DMS53 treated with DMSO at 0.1 percent for 48 hours (cell line): ENCODE results near the gene NUP88.

ENCODE experiments used
- DNase-seq: peaks from one replicate; lab custom pipeline; 2025; ENCODE audit not compliant: unreplicated experiment; lab: John Stamatoyannopoulos, UW

NUP88 gene

DNA sequence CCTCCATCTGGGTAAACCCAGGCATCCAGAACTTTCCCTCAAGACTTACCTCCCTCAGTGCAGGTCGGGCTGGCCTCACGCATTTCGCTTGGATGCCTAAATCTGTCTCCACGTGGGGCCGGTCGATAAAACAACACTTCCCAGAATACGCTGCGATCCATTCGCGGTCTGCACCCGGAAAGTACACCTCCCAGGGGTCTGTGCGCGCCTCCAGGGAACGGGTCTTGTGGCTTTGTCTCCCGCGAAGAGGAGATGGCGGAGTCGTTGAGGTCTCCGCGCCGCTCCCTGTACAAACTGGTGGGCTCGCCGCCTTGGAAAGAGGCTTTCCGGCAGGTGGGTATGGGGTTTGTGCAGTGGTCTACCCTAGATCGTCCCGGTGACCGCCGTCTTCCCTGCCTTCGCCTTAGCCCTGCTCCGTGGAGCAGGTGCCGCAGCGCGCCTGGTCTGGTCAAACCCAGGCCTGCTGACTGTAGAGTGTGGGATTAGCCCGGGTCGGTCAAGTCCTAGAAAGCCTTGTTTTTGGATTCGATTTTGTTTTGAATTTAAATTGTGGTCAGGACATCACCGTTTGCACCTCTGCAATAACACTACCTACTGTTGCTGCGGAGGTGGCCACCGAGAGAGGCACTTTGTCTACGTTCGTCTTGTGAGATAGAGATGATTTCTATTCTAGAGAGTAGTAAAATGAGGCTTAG lies 644 bp upstream of the NUP88 start, which contains the start of gene RPAIN:
Gene RPAIN, plus strand, starts transcription at position 224 of the 695 bp plus-strand sequence. Its CDS starts 29 bp downstream, at position 253.
- no peak for DNase-seq

- peak; percentile 27 for DNase-seq
These were observed 555 bp downstream of the NUP88 start for GRCh38 chr17:5418858-5419355.

GRCh38 chr17:5416901-5417300 lies 2.6 kb downstream of the NUP88 start:
- no peak for DNase-seq

GRCh38 chr17:5413682-5414081 lies 5.8 kb downstream of the NUP88 start:
- no peak for DNase-seq

- no peak for DNase-seq
These were observed 8.7 kb downstream of the NUP88 start for GRCh38 chr17:5410594-5411272.

DNA sequence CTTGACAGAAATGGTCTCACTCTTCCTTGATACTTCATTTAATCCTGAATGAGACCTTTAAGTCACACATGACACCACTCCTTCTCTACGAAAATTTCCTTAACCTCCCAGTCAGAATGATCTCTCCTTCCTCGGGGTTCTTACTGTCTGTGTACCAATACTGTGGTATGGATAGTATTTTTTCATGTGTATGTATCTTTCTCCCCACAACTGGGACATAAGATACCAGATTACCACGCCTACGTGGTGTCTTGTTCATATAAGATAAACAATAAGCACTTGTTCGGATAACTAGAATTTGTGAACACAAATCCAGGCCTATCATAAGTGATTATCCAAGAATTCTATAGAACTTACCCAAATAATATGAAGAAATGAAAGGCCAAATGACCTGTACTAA lies 11.3 kb downstream of the NUP88 start:
- no peak for DNase-seq

DNA sequence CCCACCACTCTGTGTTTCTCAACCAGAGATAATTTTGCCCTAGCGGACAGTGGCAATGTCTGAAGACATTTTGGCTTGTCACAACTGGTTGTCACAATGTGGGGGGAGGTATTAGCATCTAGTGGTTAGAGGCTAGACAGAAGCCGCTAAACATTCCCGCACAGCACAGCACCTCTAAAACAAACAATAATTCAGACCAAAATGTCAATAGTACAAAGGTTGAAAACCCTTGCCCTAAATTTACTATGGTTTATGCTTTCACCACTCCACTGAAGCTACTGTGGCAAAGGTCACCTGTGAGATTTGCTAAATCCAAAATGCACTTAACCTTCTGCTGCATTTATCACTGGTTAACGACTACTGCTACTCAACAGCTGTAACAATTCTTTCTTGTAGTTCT lies 14.1 kb downstream of the NUP88 start:
- DNase-seq: no peak

DNA sequence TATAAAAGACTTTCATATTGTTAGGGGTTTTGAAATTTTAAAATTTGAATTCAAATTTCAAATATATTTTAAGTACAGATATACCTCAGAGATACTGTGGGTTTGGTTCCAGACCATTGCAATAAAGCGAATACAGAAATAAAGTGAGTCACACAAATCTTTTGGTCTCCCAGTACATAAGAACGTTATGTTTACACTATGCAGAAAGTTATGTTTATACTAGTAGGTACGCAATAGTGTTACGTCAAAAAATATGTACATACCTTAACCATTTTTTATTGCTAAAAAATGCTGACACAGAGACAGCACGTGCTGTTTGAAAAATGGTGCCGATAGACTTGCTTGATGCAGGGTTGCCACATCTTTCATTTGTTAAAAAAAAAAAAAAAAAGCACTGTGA lies 19.7 kb downstream of the NUP88 start:
- no peak for DNase-seq

DNA sequence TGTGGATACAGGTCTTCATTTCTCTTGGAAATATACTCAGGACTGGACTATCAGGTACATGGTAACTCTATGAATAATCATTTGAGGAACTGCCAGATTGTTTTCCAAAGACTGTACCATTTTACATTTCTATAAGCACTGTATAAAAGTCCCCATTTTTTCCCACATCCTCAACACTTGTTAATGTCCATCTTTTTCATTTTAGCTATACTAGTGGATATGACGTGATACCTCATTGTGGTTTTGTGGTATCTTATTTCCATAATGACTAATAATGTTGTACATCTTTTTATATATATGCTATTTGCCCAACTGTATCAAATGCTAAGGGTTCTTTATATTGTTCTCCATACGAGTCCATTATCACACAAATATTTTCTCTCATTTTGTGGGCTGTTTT lies 22.9 kb downstream of the NUP88 start:
- no peak for DNase-seq

GRCh38 chr17:5391678-5392077 lies 27.8 kb downstream of the NUP88 start:
- no peak for DNase-seq

DNA sequence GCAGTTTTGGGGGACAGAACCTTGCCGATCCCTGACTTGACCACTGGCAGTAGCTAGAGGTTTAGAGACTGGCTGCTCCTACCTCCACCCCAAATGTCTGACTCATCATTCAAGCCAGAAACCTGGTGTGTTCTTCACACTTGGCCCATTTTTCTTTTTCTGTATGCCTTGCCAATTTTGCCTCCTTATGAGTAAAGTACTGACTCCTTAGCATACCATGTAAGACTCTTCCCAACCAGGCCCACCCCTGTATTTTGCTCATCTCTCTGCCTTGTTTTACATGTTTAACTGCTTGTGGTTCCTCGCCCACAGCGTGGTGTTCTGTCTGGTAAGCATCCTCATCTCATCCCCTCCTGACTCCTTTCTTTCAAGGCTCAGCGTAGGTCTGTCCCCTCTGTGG lies 37.9 kb downstream of the NUP88 start:
- no peak for DNase-seq

GRCh38 chr17:5380491-5381135 lies 38.8 kb downstream of the NUP88 start:
- no peak for DNase-seq

- DNase-seq: no peak
These were observed 39.9 kb downstream of the NUP88 start for GRCh38 chr17:5379351-5380107.

- no peak for DNase-seq
These were observed 40.8 kb downstream of the NUP88 start for GRCh38 chr17:5378566-5379207.

DNA sequence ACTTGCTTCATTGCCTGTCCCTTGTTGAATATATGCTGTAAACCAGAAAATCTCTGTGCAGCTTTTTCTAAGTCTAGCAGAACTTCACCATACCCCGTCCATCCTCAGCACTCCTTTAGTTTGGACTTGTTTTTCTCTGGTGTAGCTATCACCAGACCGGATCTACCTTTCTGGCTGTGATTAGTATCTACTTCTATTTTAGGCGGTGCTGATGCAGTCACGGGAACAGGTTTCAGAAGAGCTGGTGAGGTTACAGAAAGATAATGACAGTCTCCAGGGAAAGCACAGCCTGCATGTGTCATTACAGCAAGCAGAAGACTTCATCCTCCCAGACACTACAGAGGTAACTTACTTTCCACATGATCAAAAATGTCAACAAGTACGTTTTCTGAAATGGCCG lies 46.4 kb downstream of the NUP88 start:
- no peak for DNase-seq

GRCh38 chr17:5370411-5370810 lies 49.1 kb downstream of the NUP88 start:
- DNase-seq: no peak

- DNase-seq: no peak
These were observed 53.6 kb downstream of the NUP88 start for GRCh38 chr17:5365831-5366230.

DNA sequence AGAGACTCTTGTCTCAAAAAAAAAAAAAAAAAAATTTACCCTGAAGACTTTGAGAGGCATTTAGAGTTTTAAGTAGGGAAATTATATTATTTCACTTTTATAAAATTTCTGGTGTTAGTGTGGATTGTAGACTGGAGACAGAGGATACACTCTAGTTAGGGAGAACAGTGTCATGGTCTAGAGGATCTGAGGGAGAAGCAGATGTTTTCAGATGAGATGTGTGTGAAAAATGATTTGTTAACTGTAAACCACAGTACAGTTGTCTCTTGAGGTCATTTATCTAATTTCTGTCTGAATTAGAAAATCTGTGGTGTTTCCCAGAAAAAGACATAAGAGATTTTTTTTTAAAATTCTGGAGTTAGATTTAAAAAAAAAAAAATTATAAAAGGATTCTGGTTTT lies 54.8 kb downstream of the NUP88 start:
- DNase-seq: no peak

DNA sequence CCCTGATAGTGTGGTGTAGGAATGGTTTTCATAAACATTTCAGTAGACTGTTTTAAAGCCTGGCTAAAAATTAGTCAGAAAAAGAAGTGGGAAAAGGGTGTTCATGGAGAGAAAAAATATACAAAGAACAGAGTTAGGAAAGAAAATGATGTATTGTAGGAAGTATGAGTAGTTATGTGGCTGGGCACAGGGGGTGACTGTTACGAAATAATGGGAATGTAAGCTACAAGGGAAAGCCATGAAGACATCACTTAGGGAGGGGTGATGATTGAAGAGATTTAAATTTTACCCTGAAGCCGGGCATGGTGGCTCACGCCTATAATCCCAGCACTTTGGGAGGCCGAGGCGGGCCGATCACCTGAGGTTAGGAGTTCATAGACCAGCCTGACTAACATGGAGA lies 55.3 kb downstream of the NUP88 start:
- DNase-seq: no peak

DNA sequence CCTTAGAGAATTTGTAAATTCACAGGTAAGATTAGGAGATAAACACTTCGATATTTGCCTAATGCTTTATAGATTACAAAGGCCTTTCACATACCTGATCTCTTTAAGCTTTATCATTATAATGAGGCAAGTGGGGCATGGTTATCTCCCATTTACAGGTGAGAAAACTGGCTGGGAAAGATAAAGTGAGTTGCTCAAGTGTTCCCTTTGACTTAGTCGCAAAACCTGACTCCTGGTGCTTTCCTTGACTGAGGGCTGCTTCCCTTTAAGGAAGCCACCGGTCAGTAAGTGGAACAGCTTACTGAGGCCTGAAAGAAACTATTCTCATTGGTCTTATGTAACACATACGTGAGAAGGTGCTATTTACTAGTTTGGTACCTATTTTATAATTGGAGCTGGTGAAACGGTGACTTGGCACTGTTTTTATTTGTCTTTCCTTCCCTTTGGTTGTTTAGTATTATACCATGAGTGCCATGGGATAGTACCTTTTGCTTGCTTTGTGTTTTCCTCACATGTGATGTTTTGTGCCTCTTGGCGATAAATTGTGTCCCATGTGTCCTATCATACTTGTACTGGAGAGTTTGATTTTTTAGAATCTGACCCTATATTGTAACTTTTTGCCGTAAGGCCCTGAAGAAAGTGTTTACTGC lies 57.2 kb downstream of the NUP88 start:
- no peak for DNase-seq
